B cell (primary cell): ENCODE measurements around the gene GPR156. TPM values are rescaled to one million over a fixed set of nuclear protein-coding genes. Genes with fewer than 3 reads are reported as not detected.
"Not testable (repeated sequence)": the region's sequence is repeated elsewhere in the genome, so short reads cannot be mapped to it uniquely, and the experiment has no call there.

Source experiments
- ATAC-seq: fragments of 200-7000 bp; cut with Tn5 transposase; one replicate; pipeline ENCODE4 v1.10.0; 2021; ENCODE audit warnings: low read depth, mild to moderate bottlenecking, moderate number of reproducible peaks, moderate library complexity
- CTCF ChIA-PET: fragments of 350-600 bp; sonication (Branson Sonifier 250); formaldehyde crosslinking; loops from one replicate; lab custom pipeline; 2021; ENCODE audit warnings: antibody characterized with exemption, inconsistent platforms; lab: Charles Lee
- POLR2A ChIA-PET: fragments of 350-600 bp; sonication (Branson Sonifier 250); formaldehyde crosslinking; loops from one replicate; lab custom pipeline; 2021; ENCODE audit warnings: antibody characterized with exemption; lab: Charles Lee
- DNase-seq: peaks from one replicate; pipeline ENCODE4 v3.0.0; 2013
- H2AFZ ChIP-seq: 2 replicates; pipeline ENCODE4 v1.6.1; 2012; ENCODE audit warnings: mild to moderate bottlenecking, low read depth, low read length; ENCODE audit not compliant: insufficient read depth, poor library complexity, severe bottlenecking
- H3K27ac ChIP-seq, 2 donors: 1 replicate in 1 of 2; 2 replicates in 1 of 2; pipeline ENCODE4 v1.5.1; 2012 to 2013; ENCODE audit warnings: low read length in 2 of 2, mild to moderate bottlenecking in 2 of 2, moderate library complexity in 1 of 2
- H3K27me3 ChIP-seq, 4 experiments: fragments of 200-600 bp in 1 of 4; sonication (generic) in 1 of 4; replicated peaks in 1 of 4; 1 replicate in 2 of 4; 2 replicates in 2 of 4; pipeline versions ENCODE4 v1.6.1 to v1.7.0; 2013 to 2016; ENCODE audit warnings: low read length in 3 of 4, mild to moderate bottlenecking in 2 of 4, mixed read lengths in 1 of 4, moderate library complexity in 1 of 4; ENCODE audit not compliant: insufficient read depth in 4 of 4, control insufficient read depth in 3 of 4; ENCODE audit errors: control extremely low read depth in 1 of 4
- H3K36me3 ChIP-seq, 2 experiments: replicated peaks in 1 of 2; 1 replicate in 1 of 2; 2 replicates in 1 of 2; pipeline versions ENCODE4 v1.6.1 to v1.7.1; 2013; ENCODE audit warnings: low read length in 1 of 2; ENCODE audit not compliant: insufficient read depth in 2 of 2, control insufficient read depth in 1 of 2; ENCODE audit errors: control extremely low read depth in 1 of 2, extremely low read depth in 1 of 2
- H3K4me1 ChIP-seq, 2 donors: fragments of 200-600 bp in 1 of 2; sonication (generic) in 1 of 2; 1 replicate in 1 of 2; 2 replicates in 1 of 2; pipeline versions ENCODE4 v1.5.1 to v1.6.1; 2013 to 2017; ENCODE audit warnings: low read length in 2 of 2; ENCODE audit not compliant: control insufficient read depth in 2 of 2, insufficient read depth in 2 of 2
- H3K4me2 ChIP-seq: replicated peaks from 2 replicates; pipeline ENCODE3; 2012; ENCODE audit warnings: mild to moderate bottlenecking, low read depth, low read length; ENCODE audit not compliant: poor library complexity, severe bottlenecking
- H3K4me3 ChIP-seq, 5 experiments: fragments of 200-600 bp in 1 of 5; sonication (generic) in 1 of 5; 1 replicate in 3 of 5; 2 replicates in 2 of 5; pipeline versions ENCODE4 v1.5.1 to v1.7.0; 2011 to 2016; ENCODE audit warnings: low read length in 4 of 5, mild to moderate bottlenecking in 4 of 5, low read depth in 2 of 5, control low read depth in 1 of 5, moderate library complexity in 1 of 5; ENCODE audit not compliant: insufficient read depth in 1 of 5; ENCODE audit errors: control extremely low read depth in 1 of 5, extremely low read depth in 1 of 5
- H3K79me2 ChIP-seq: fragments of 200-600 bp; sonication (generic); one replicate; pipeline ENCODE4 v1.6.0; 2016; ENCODE audit warnings: low read length; ENCODE audit not compliant: control insufficient read depth, insufficient read depth
- H3K9ac ChIP-seq: fragments of 200-600 bp; sonication (generic); 2 replicates; pipeline ENCODE4 v1.6.1; 2017; ENCODE audit warnings: mild to moderate bottlenecking, low read length, moderate library complexity
- H3K9me3 ChIP-seq, 3 donors: one replicate each; pipeline versions ENCODE4 v1.6.1 to v1.7.1; 2013; ENCODE audit warnings: low read length in 2 of 3; ENCODE audit not compliant: control insufficient read depth in 2 of 3, insufficient read depth in 1 of 3; ENCODE audit errors: control extremely low read depth in 1 of 3
- H4K20me1 ChIP-seq: 2 replicates; pipeline ENCODE4 v1.6.0; 2012; ENCODE audit warnings: mild to moderate bottlenecking, low read length; ENCODE audit not compliant: insufficient read depth, control insufficient read depth, poor library complexity, severe bottlenecking
- H3K27ac Mint-ChIP-seq: one replicate; pipeline ENCODE4 v1.8.0; 2021; ENCODE audit warnings: mixed read lengths
- H3K27me3 Mint-ChIP-seq: one replicate; pipeline ENCODE4 v1.8.0; 2021; ENCODE audit warnings: mixed read lengths
- H3K4me1 Mint-ChIP-seq: one replicate; pipeline ENCODE4 v1.8.0; 2021; ENCODE audit warnings: mixed read lengths
- H3K4me3 Mint-ChIP-seq: one replicate; pipeline ENCODE4 v1.8.0; 2021; ENCODE audit warnings: mixed read lengths
- H3K9me3 Mint-ChIP-seq: one replicate; pipeline ENCODE4 v1.8.0; 2022; ENCODE audit warnings: mixed read lengths; ENCODE audit not compliant: insufficient read depth
- EZH2 ChIP-seq: IDR thresholded peaks from 2 replicates; pipeline ENCODE4 v1.6.1; 2012; ENCODE audit warnings: borderline replicate concordance, low read depth, mild to moderate bottlenecking, moderate library complexity, low read length; ENCODE audit not compliant: insufficient read depth, poor library complexity, severe bottlenecking
- WGBS: methylation state at CpG from one replicate; pipeline ENCODE4 v1.1.5; 2013; ENCODE audit warnings: missing lambda C conversion rate; ENCODE audit not compliant: insufficient coverage; 5-methylcytosine and 5-hydroxymethylcytosine counted together
- intact Hi-C: fragments of 100-400 bp; cut with micrococcal nuclease; formaldehyde crosslinking; loops from one replicate; pipeline ENCODE4 v1.10.0; 2022
- polyA plus RNA-seq: library from polyadenylated mRNA; depleted of rRNA; stranded (reverse); fragments of >200 nt; gene quantifications from 2 replicates; pipeline ENCODE4 v1.2.3, GENCODE V29; 2012
- total RNA-seq, 2 donors: library from RNA; stranded (reverse); fragments of 120-200 nt in 1 of 2; gene quantifications; 1 replicate in 1 of 2; 2 replicates in 1 of 2; pipeline versions ENCODE4 v1.2.3 to v1.2.4, GENCODE V29; 2013 to 2022
- TF ChIP-seq, protein P1 (sequence below): fragments of 200-600 bp; IDR thresholded peaks from one replicate; pipeline ENCODE4 v1.8.0; 2022; ENCODE audit warnings: antibody characterized with exemption, mild to moderate bottlenecking

Gene GPR156
- total and polyA plus RNA-seq, 2 donors (not counting 1 experiment from before 2014, with no cell fraction given): 0.03 to 0.20 TPM

GRCh38 chr3:120299403-120299802 is 14.4 kb upstream of the GPR156 start:
- Histone ChIP-seq H3K27me3 (no peaks in the 10 kb centered on the region), H3K9me3 (no peaks in the 10 kb centered on the region), H4K20me1 (no peaks in the 10 kb centered on the region), H3K9ac (no peak overlapping the region), H3K4me3 (no peak overlapping the region), H3K36me3 (no peaks in the 10 kb centered on the region), H3K4me1 (no peaks in the 10 kb centered on the region), H3K79me2 (no peaks in the 10 kb centered on the region), H3K4me2 (no peak overlapping the region), H3K27ac (no peak overlapping the region), H2AFZ (no peak overlapping the region)
- ATAC-seq (no peak), DNase-seq (no peak)
- Mint-ChIP-seq H3K27ac (no peak overlapping the region), H3K9me3 (peaks cover 2% of the 10 kb centered on the region), H3K4me1 (no peaks in the 10 kb centered on the region), H3K4me3 (no peak overlapping the region), H3K27me3 (peaks cover 4% of the 10 kb centered on the region)
- ChIA-PET CTCF (no interaction called here), POLR2A (no interaction called here)
- intact Hi-C loops: no loop called here
- TF ChIP-seq, protein P1, sequence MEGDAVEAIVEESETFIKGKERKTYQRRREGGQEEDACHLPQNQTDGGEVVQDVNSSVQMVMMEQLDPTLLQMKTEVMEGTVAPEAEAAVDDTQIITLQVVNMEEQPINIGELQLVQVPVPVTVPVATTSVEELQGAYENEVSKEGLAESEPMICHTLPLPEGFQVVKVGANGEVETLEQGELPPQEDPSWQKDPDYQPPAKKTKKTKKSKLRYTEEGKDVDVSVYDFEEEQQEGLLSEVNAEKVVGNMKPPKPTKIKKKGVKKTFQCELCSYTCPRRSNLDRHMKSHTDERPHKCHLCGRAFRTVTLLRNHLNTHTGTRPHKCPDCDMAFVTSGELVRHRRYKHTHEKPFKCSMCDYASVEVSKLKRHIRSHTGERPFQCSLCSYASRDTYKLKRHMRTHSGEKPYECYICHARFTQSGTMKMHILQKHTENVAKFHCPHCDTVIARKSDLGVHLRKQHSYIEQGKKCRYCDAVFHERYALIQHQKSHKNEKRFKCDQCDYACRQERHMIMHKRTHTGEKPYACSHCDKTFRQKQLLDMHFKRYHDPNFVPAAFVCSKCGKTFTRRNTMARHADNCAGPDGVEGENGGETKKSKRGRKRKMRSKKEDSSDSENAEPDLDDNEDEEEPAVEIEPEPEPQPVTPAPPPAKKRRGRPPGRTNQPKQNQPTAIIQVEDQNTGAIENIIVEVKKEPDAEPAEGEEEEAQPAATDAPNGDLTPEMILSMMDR: no peak
- no peak for TF ChIP-seq EZH2

DNA sequence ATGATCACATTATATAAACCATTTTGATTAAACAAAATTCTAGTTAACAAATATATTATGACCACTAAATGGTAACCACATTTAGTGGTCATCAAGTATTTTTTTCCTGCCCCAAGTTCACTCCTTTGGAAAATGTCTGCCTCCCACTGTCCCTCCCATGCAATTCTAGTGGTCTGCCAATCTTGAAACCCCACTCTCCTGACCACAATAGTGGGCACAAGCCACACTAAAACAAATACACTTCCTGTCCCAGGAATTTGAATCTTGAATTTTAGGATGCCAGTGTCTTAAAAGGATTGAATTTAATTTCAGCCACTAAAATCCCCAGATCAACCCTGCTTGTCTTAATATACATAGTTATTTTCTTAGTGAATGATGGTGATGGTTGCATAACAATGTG is 14.0 kb upstream of the GPR156 start:
- no peaks in the 10 kb centered on the region for H3K9me3 ChIP-seq
- TF ChIP-seq, protein P1: no peak
- TF ChIP-seq EZH2: no peak
- ChIA-PET POLR2A (no interaction called here), CTCF (interaction anchor here (1.7 kb wide), 1 partner anchor 11 kb away, joined by 3 read pairs; no protein-coding TSS in a partner anchor)
- DNase-seq (no peak), ATAC-seq (no peak)
- Mint-ChIP-seq H3K9me3 (peaks cover 2% of the 10 kb centered on the region), H3K4me3 (no peak overlapping the region), H3K27ac (no peak overlapping the region), H3K4me1 (no peaks in the 10 kb centered on the region), H3K27me3 (peaks cover 4% of the 10 kb centered on the region)
- H3K36me3 ChIP-seq: no peaks in the 10 kb centered on the region
- no peaks in the 10 kb centered on the region for H4K20me1 ChIP-seq
- intact Hi-C loops: no loop called here
- H3K4me1 ChIP-seq: no peaks in the 10 kb centered on the region
- no peak overlapping the region for H3K9ac ChIP-seq
- H3K79me2 ChIP-seq: no peaks in the 10 kb centered on the region
- no peaks in the 10 kb centered on the region for H3K27me3 ChIP-seq
- no peak overlapping the region for H3K4me2 ChIP-seq
- H2AFZ ChIP-seq: no peak overlapping the region
- H3K4me3 ChIP-seq: no peak overlapping the region
- H3K27ac ChIP-seq: no peak overlapping the region

GRCh38 chr3:120291552-120291951 is 6.5 kb upstream of the GPR156 start:
- H2AFZ ChIP-seq, CTCF ChIA-PET, H3K4me3 Mint-ChIP-seq, H3K27ac ChIP-seq, DNase-seq, H3K36me3 ChIP-seq, H3K4me3 ChIP-seq, H3K4me1 ChIP-seq, POLR2A ChIA-PET, H3K4me2 ChIP-seq, H3K4me1 Mint-ChIP-seq, ATAC-seq, H3K79me2 ChIP-seq, H3K9ac ChIP-seq, H3K27ac Mint-ChIP-seq, H4K20me1 ChIP-seq, intact Hi-C loops: not testable (repeated sequence)
- H3K9me3 ChIP-seq: peaks cover 2 to 22% (median 4%) of the 10 kb centered on the region in 3 donors
- peaks cover 22% of the 10 kb centered on the region for H3K27me3 Mint-ChIP-seq
- peaks cover 0 to 19% (median 3%) of the 10 kb centered on the region in 4 experiments for H3K27me3 ChIP-seq
- H3K9me3 Mint-ChIP-seq: peaks cover 12% of the 10 kb centered on the region
- no CpG with 5 or more reads among the region's 2 CpGs for WGBS
